ENCODE data around the gene ME3. TPM values are rescaled to one million over a fixed set of nuclear protein-coding genes. Genes with fewer than 3 reads are reported as not detected.

The ME3 gene
- total and polyA plus RNA-seq, 11 donors, result 11.3 to 51.5 (median 31.3) TPM

DNA sequence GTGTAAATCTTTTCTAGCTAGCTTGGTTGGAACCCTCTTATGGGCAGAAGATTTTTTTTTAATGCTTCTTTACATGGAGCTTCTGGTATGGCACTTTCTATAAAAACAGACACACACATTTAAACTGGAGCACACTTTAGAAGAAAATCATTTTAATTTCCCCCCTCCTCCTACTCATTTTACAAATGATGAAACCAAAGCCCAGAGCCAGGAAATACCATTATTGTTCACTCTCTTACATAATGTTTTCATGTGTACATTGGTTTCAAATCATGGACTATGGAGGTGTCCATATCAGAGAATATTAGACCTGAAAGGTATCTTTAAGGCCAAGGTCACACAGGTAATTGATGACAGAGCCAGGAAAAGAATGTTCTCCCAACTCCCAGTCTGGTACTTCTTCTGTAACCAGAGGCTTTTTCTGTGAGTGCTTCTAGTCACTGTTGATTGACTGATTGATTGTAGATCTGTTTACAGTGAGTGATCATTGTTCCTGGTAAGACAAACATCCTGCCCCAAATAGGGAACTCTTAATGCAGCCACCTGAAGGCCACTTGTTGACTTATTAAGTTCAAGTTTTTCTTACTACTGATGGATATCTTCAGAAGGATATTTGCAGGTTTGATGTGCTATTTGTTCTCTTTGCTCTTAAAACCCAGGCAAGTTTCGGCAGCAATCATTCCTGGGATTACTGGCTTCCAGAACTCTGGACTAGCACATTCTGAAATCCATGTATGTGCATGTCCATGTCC lies 26.8 kb upstream of the ME3 start:
- intact Hi-C loops (cut with DNase I), result loop anchor here in 1 of 10 donors (5.0 kb wide), 1 partner anchor 38 kb away; no protein-coding TSS in a partner anchor
- WGBS, 4 donors, result 88 to 97% (median 95%) methylated on average over 1 of the region's 1 CpG
- H3K9me3 ChIP-seq, result no peaks in the 10 kb centered on the region
- no peaks in the 10 kb centered on the region for H3K36me3 ChIP-seq
- H3K27ac ChIP-seq, result no peak overlapping the region
- ATAC-seq (no peak), DNase-seq (no peak)
- no peak overlapping the region for H3K4me3 ChIP-seq
- TF ChIP-seq, protein P1, sequence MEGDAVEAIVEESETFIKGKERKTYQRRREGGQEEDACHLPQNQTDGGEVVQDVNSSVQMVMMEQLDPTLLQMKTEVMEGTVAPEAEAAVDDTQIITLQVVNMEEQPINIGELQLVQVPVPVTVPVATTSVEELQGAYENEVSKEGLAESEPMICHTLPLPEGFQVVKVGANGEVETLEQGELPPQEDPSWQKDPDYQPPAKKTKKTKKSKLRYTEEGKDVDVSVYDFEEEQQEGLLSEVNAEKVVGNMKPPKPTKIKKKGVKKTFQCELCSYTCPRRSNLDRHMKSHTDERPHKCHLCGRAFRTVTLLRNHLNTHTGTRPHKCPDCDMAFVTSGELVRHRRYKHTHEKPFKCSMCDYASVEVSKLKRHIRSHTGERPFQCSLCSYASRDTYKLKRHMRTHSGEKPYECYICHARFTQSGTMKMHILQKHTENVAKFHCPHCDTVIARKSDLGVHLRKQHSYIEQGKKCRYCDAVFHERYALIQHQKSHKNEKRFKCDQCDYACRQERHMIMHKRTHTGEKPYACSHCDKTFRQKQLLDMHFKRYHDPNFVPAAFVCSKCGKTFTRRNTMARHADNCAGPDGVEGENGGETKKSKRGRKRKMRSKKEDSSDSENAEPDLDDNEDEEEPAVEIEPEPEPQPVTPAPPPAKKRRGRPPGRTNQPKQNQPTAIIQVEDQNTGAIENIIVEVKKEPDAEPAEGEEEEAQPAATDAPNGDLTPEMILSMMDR (IDR thresholded peaks at IDR 0.05), result no peak
- no peak for TF ChIP-seq POLR2A (IDR thresholded peaks at IDR 0.05)
- no peaks in the 10 kb centered on the region for H3K27me3 ChIP-seq
- H3K4me1 ChIP-seq, result peaks cover 0 to 11% (median 1%) of the 10 kb centered on the region in 12 donors

DNA sequence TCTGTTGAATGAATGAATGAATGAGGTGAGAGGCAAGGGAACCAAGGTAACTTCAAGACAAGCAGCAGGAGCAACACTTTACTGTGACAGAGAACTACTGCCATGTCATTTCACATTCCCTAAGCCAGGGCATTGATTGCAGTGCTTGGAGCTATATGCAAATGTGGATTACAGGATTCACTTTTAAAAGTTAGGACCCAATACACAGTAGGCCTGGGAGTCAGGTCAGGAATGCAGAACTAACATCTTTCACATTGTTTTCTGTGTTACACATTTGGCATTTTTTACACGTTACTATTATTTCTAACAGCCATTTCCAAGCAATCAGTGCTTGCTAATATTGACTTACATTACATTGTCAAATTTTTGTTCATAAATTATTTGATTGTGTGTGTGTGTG lies 26.2 kb upstream of the ME3 start:
- Histone ChIP-seq H3K27me3 (no peaks in the 10 kb centered on the region), H3K27ac (no peak overlapping the region), H3K4me1 (peaks cover 0 to 11% (median 3%) of the 10 kb centered on the region in 12 donors), H3K36me3 (no peaks in the 10 kb centered on the region), H3K9me3 (no peaks in the 10 kb centered on the region), H3K4me3 (no peak overlapping the region)
- intact Hi-C loops (cut with DNase I), result loop anchor here in 1 of 10 donors (5.0 kb wide), 1 partner anchor 39 kb away; no protein-coding TSS in a partner anchor
- DNase-seq, result no peak
- TF ChIP-seq, protein P1 (IDR thresholded peaks at IDR 0.05), result no peak
- TF ChIP-seq POLR2A (IDR thresholded peaks at IDR 0.05), result no peak
- WGBS, 4 donors, result 93 to 95% (median 94%) methylated on average over 1 of the region's 1 CpG
- ATAC-seq, result no peak

DNA sequence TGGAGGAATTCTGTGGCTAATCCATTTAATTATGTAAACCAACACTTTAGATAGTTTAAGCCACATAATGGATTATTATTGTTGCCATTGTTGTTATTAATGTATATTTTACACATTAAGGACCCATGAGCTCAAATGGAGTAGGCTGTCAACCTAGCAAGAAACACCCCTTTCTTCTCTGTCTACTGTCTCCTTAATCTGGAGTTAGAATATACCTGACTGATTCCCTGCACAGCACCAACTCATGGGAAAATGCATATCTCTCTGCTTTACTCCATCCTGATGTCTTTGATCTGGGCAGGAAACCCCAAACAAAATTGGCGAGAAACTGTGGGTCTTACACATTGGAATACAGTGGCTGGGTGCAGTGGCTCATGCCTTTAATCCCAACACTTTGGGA lies 24.0 kb upstream of the ME3 start:
- DNase-seq, result no peak
- Histone ChIP-seq H3K4me1 (peaks cover 0 to 11% (median 3%) of the 10 kb centered on the region in 12 donors), H3K9me3 (no peaks in the 10 kb centered on the region), H3K27ac (peak overlapping the region in 2 of 12 donors; percentile 12 to 27), H3K36me3 (no peaks in the 10 kb centered on the region), H3K27me3 (no peaks in the 10 kb centered on the region), H3K4me3 (no peak overlapping the region)
- WGBS, 4 donors, result 89 to 100% (median 99%) methylated on average over 1 of the region's 1 CpG
- intact Hi-C loops (cut with DNase I), result loop anchor here in 1 of 10 donors (5.0 kb wide), 1 partner anchor 41 kb away; no protein-coding TSS in a partner anchor
- ATAC-seq, result no peak
- TF ChIP-seq POLR2A (IDR thresholded peaks at IDR 0.05), result no peak
- TF ChIP-seq, protein P1 (IDR thresholded peaks at IDR 0.05), result no peak

DNA sequence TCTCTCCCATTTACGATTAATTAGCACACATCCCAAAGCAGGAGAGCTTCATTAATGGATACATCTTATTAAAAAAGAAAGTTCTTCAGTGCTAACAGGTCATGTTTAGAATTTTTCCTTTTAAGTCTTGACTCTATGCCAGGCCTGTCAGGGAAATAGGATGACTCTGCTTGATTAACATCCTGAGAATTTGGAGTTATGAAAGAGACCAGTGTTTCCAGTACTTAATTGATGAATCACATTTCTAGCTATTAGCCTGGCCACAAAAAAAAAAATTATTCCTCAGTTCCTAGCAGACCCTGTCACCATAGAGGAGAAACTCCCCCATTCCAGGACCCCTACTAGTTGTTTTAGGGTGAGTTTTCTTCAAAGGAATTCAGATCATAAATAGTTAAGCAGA lies 23.6 kb upstream of the ME3 start:
- H3K9me3 ChIP-seq, result no peaks in the 10 kb centered on the region
- ATAC-seq (peak in 1 of 4 donors; percentile 80), DNase-seq (no peak)
- no peaks in the 10 kb centered on the region for H3K36me3 ChIP-seq
- intact Hi-C loops (cut with DNase I), result loop anchor here in 1 of 10 donors (5.0 kb wide), 1 partner anchor 41 kb away; no protein-coding TSS in a partner anchor
- peak overlapping the region in 2 of 12 donors; percentile 12 to 44 for H3K27ac ChIP-seq
- no peaks in the 10 kb centered on the region for H3K27me3 ChIP-seq
- H3K4me1 ChIP-seq, result peaks cover 0 to 11% (median 3%) of the 10 kb centered on the region in 12 donors
- whole genome bisulfite sequencing, 4 donors, result 65 to 100% (median 77%) methylated on average over 1 of the region's 1 CpG
- no peak overlapping the region for H3K4me3 ChIP-seq
- TF ChIP-seq POLR2A (IDR thresholded peaks at IDR 0.05), result no peak
- TF ChIP-seq, protein P1 (IDR thresholded peaks at IDR 0.05), result no peak
